NCI-H526 (cell line): Measurements from ENCODE around the gene BRPF3.

Experiments
- DNase-seq, 2 experiments: peaks; one replicate each; lab custom pipeline; 2025; lab: John Stamatoyannopoulos, UW

BRPF3 gene

DNA sequence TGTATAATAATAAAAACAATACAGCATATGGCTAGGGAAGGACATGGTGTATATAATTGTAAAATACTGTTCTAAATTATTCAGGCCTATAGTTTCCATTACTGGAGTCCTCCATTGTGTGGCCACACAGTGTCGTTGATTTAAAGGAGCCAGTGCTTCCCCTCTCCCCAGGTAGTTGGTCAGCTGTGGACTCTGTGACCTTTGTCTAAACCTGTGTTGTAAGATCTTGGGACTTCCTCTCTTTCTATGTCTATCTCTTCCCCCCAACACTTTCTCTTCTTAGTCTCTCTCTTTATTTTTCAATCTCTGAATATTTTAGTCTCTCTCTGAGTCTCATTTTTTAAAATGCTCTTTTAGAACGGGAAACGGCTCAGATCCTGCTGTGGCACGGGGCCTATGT lies 35.6 kb downstream of the BRPF3 start:
- DNase-seq = no peak

DNA sequence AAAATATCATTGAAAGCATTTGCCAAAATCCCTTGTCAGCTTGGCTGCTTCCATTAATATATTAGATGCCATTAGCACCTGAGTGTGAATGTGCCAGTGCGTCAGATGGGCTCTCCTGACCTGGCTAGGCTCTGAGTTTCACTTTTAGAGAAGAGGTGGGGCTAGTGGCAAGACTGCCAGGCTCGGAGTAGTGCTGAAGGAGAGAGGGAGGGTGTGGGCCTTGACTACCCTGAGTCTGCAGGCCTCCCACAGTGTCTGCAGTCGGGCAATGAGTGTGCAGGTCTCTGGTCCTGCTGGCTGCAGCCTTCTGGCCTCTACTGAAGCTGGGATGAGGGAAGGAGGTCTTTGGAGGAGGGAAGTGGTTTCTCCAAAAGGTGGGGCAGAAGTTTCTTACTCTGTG lies 38.8 kb downstream of the BRPF3 start:
- DNase-seq = no peak

DNA sequence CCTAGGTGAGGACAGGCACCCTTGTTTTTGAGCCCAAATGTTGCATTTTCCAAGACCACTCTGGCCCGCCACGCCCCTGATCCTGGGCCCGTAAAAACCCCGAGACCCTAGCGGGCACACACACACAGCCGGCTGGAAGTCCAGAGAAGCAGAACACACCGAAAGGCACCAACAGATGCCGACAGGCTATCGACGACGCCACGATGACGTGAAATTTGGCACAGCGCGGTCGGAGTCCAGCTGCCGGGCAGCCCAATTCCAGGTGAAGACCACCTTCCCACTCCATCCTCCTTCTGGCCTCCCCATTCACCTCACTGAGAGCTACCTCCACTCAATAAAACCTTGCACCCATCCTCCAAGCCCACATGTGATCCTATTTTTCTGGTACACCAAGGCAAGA lies 39.3 kb downstream of the BRPF3 start:
- no peak for DNase-seq

DNA sequence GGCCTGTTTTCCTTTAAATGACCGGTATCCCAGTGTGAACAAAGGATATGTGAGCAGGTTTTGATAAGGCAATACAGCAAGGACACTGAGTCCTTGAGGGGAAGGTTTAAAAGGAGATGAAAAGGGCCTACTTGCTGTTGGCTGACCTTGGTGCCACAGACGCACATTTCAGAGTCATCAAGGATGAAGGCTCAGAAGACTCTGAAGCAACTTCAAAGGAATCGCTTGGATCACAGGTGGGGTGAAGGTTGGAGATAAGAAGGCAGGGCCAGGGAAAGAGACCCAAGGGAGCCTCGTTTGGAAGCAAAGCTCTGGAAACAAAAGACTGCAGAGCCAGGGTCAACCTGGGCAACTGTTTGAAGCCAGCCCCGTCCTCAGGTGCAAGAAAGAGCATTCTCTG lies 43.2 kb downstream of the BRPF3 start:
- DNase-seq = no peak

DNA sequence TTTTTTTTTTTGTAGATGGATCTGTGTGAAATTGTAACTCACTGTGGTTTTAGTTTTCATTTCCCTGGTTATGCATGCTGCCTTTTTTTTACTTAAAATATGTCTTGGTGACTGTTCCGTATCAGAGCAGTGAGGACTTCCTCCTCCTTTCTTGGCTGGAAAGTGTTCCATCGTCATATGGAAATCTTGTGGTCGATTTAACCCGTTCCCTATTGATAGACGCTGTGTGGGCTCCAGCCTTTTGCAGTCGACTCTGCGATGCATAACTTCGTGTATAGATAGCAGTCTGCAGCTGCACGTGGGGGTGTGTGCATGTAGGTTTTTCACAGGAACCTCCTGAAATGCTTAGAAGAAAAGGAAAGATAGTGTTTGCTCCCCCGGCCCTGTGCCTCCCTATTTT lies 45.2 kb downstream of the BRPF3 start:
- DNase-seq = peak; percentile 91 to 93

DNA sequence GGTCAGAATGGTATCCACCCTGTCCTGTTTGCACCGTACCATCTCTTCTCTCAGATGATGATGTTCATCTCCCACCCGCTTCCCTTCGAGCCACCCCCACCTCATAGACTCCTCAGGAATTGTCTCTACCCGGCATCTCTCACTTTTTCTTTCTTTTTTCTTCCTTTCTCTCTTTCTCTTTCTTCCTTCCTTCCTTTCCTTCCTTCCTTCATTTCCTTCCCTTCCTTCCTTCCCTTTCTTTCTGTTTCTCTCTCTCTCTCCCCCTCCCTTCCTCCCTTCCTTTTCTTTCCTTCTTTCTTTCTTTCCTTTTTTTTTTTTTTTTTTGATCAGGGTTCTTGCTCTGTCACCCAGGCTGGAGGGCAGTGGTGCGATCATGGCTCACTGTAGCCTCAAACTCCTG lies 45.6 kb downstream of the BRPF3 start:
- no peak for DNase-seq

DNA sequence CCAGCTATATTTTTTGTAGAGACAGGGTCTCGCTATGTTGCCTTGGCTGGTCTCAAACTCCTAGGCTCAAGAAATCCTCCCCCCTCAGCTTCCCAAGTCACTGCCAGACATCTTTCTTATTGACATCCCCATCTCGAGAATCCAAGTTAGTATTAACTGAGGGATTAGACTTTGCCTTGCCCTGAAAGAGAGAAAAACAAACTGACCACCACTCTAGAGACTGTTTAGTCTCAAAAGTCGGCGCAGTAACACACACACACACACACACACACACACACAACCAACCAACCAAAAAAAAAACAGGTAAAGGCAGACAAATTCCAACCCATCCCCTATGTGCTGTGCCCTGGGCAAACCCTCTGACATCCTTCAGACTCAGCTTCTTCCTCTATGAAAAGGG lies 46.1 kb downstream of the BRPF3 start:
- no peak for DNase-seq

DNA sequence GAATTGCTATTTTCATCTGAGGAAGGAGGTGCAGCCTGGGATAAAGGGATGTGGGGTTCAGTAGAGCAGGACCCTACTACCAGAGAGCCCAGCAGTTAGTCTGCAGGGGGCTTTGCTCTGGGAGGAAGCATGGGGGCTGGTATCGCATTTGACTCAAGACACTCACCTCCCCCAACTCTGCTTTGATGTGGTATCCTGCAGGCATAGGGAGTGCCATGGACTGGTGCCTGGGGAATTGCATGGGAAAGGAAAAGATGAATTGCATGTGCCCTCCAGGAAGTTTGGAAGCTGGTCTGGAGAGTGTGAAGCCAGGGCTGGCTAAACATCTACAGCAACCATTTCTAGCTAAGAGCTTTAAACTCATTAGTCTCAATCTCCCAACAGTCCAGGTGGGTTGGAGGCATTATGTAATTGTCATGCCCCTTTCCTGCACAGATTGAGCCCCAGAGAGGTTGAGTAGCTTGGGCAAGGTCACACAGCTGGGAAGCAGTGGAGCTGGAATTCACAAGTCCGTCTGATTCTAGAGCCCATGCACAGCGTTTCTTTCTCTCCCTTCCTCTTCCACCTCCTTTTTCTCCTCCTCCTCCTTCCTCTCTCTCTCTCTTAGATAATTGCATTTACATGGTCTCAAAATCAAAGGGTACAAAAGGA lies 47.1 kb downstream of the BRPF3 start:
- DNase-seq = no peak

DNA sequence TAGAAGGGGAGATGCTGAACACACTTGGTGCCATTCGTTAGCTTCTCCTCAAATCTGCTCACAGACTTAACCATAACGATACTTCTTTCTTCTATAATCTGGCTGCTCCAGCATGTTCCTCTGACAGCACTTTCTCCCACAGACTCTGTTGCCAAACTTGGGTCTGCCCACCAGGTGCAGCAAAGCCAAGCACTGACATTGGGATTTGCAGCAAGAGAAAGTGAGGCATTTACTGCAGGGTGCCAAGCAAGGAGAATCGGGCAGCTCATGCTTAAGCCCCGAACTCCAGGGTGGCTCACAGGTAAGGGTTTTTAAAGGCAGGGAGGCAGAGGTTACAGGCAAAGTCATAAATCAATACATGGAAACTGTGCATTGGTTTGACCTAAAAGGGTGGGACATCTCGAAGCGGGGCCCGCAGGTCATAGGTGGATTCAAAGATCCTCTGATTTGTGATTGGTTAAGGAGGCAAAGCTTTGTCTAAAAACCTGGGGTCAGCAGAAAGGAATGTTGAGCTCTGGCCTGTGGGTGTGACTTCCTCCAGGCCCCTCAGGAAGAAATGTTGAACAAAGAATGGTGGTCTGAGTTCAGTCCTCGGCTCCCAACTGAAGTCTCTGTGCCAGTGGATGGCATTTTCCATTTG lies 48.2 kb downstream of the BRPF3 start:
- no peak for DNase-seq

DNA sequence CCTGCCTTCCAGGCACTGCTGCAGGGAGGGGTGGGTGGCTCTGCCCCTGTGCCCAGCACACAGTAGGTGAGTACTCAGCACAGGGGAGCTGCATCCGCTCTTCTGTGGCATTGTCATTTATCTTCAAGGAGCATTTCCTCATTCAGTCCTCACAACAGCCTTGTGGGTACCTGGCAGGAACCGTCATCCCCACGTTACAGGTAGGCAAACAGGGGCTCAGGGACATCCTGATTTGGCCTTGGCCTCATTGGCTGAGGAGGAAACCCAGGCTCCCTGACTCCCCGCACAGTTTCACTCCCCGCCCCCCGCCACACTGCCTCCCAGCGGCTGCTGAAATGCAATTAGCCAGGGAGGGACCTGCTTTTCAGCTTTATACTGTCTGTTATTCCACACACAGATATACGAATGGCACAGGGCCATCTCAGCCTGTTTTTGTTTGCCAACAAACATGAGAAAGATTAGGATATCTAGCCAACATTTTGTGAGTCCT lies 49.1 kb downstream of the BRPF3 start:
- no peak for DNase-seq

DNA sequence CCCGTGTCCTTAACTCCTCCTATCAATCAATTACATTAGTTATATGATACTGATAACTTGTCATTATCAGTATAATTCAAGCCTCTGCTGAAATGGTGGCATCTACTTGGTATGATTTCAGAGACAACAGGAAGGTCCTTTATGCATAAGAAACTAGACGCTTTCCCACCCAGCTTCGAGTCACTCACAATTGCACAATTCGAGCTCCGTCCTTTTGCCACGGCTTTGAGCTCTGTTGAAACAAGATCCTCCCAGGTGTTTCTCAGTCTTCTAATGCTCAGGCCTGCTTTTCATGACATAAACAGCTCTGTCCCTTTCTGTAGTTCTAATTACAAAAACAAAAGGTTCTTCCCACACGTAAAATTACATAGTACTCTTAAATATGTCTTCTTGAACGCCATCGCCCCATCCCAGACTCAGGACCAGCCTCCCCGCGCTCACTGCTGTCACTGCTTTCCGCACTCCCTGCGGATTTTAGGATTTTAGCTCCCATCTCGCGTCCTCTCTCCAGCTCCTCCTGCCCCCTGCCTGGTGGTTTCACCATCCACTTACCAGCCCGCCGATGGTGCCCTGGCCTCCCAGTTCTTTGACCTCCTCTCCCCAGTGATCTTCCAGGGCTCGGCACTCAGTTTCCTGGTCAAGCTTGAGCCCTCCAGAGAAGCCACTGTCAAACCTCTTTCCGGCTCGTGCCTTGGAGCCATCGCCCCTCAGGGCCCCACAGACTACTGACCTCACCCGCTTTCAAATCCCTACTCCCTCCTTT lies 50.1 kb downstream of the BRPF3 start:
- DNase-seq = no peak

DNA sequence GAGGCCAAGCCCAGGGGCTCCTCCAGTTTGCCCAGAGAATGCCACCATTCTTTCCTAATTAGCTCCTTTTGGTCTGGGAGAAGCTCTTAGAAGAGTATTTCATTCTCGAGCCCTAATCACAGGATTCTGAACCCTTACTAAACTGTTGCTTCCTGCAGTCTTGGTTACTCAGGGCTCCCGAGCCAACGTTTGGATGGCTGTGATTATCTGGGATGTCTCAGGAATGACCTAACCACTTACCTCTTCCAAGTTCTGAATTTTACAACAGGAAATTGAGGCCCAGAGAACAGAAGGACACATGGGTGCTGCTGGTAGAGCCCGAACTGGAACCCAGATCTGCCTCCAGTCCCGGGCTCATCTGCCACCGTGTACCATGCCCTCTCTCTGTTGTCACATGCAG lies 51.1 kb downstream of the BRPF3 start:
- DNase-seq = no peak

DNA sequence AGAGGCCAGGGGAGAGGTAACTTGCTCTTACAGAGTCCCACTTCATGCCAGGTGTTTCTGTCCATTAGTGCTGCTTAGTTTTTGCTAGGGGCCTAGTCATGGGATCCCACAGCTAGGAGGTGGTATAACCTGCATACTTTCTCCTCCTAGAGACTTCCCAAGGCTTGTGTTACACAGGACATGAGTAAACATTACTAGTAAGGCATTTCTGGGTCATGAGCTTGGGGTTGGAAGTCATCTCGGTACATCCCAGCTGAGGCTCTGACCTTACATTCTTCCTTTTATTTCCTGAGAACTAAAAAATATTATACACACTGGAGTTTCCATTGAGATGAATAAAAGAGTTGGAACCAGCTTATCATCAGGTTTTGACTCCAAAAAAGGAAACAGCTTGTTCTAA lies 52.4 kb downstream of the BRPF3 start:
- no peak for DNase-seq

DNA sequence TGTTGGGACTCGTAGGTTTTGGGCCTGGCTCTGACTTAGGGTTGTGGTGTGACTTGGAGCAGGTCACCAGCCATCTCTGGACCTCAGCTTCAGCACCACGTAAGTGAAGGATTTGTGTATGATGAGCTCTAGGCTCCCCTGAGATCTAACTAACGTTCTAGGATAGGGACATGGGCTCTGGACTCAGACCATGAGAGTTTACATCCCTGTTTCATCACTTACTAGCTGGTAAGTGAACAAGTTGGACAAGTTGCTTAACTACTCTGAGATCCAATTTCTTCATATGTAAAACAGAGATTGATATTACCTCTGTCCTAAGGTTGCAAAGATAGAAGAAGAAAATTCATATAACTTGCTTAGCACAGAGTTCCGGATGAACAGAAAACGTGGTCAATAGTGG lies 53.0 kb downstream of the BRPF3 start:
- DNase-seq = no peak

DNA sequence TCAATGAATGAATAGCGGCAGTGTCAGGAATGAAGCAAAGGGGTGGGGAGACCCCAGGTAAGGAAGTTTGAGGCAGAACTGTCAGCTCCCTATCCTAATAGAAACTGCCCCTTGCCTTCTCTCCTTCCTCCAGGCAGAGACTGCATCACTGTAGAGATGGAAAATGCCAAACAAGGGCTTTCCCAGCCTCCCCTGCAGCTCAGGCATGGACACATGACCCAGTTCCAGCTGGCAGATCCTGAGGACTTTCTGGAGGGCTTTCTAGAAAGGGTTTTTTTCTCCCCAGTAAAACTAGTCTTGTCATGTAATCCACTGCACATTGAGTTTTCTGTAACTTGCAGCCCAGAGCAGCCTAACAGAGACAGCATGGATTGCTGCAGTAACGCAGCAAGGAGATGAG lies 55.5 kb downstream of the BRPF3 start:
- no peak for DNase-seq

DNA sequence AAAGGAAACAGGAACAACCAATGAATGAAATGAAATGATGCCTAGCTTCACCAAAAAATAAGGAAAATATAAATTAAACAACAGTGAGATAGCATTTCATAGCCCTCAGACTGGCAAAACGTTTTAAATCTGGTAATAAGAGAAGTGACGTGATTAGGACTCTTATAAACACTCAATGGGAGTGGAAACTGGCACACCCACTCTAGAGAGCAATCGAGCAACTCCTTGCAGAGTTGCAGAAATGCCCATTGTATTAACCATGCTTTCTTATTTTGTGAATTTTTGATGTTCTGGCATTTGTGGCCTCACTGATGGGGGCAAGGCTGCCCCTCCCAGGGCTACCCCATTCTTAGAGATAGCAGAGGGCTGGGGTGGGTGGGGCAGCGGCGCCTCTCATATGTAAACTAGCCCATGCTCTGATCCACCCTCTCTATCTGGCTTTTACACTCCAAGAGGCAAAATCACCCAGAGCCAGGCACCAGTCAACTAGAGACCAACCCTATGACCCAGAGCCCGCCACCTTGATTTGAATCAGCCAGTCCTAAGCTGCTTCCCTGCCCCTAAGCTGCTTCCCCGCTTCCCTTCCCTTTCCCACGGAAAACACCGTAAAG lies 67.0 kb downstream of the BRPF3 start:
- no peak for DNase-seq

DNA sequence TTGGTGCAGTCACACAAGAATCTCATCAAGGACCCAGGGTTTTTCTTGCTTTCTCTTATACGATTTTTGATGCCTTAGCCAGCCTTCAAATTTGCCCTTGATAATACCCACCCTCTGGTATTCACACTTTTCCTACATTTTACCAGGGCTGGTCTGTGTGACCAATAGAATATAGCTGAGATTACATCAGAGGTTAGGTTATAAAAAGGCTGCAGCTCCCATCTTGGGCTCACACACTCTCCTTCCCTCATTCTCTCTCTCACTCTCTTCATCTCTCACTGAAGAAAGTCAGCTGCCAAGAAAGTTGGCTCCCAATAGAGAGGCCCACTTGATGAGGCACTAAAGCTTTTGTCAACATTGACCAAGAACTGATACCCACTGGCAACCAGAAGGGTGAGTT lies 69.2 kb downstream of the BRPF3 start:
- no peak for DNase-seq

DNA sequence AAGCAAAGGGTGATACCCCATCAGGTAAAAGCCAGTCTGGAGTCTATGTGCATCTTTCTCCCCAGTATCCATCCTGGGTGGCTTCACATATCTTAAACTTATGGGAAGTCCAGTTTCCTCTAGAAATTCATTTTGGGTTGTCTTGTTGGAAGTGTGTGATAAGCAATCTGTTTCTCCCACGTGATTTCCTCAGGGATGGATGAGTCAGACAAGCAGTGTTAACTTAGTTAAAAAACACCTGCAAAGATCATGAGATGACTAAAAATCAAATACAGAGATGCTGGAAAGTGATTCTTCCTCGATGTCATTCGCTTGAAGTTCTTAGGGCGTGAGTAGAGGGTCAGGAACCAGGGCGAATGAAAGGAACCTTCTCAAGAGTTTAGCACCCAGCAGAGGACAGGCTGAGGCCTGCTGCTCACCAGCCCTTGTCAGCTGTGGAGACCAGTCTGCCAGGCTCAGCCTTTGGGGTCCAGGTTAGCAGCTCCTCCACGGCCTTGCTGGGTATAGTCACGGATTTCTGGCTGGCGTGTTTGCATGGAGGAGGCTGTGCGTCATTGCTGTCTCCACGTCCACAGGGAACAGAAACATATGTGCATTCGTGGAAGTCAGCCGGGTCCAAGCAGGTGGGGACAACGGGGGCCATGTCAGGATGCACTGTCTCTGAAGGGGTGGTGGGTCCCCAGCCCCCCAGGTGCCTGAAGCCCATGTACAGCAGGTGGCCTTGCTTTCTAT lies 70.5 kb downstream of the BRPF3 start:
- no peak for DNase-seq

DNA sequence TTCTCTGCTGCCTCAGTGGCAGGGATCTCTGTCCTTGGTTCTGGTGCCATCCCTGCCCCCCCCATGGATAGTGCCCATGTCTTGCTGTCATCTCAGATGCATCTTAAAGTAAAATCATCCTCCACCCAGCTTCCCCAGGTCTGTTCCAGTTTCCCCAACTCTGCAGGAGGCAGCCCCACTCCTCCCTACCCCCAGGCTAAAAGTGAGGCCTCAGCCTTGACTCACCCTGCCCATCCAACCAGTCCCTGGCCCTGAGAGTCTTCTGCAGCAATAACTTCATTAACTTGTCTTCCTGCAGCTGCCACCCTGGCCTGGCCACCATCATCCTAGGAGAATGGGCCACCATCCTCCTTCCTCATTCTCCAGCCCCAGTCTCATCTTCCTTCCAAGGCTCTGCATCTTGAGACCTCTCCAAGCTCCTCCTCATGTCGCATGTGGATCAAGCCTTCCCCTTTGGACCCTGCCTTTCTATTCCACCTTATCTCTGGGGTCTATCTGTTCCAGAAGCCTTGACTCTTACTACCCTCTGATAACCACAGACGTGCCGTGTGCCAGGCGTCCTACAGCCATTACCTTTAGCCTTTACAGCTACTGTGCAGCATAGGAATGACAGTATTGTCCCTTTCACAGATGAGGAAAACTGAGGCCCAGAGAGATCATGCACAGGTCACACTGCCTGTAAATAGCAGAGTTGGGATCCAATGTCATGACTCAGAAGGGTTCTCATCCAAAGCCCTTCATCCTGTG lies 71.4 kb downstream of the BRPF3 start:
- DNase-seq = no peak

DNA sequence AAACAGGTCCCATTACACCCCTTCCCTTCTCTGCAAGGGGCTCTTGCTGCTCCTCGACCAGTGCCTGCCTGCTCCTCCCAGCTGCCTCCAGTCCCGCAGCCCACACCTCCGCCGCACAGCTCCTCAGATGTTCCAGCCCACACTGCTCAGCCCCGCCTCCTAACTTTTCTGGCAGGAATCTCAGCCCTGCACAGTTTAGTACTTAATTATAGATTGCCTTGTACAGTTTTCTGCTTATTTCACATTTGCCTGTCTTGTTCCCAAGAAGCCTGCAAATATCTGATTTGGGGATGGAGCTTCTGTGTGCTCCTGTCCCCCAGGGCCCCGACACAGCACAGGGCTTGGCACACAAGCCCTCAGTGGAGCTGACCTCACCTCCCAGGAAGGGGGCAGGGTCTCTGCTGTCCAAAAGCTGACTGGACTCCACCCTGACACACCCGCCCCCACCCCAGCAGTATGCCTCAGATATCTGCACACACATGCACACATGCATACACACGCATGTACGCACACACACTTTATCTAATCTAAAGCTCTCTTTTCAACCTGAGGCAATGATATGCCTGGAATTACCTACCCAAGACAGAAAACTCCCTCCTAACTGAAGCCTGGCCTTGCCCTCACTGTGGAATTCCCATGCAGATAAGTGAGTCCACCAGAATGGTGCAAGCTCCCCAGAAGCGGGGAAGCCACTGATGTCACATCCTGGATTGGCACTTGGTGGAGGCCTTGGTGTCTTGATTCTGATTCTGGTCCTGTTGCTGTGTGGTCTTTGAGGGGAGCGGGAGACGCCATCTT lies 72.1 kb downstream of the BRPF3 start:
- no peak for DNase-seq
